ENCODE measurements around the gene GEMIN2.
"Not testable (repeated sequence)": the region's sequence is repeated elsewhere in the genome, so short reads cannot be mapped to it uniquely, and the experiment has no call there.

GEMIN2 gene

GRCh38 chr14:39113685-39114072 is 444 bp upstream of the GEMIN2 start:
- no peak for DNase-seq

GRCh38 chr14:39122330-39123138 is 8.4 kb downstream of the GEMIN2 start:
- DNase-seq, result no peak

GRCh38 chr14:39137835-39138234 is 23.7 kb downstream of the GEMIN2 start:
- DNase-seq, result not testable (repeated sequence)

GRCh38 chr14:39138440-39138839 is 24.3 kb downstream of the GEMIN2 start:
- no peak for DNase-seq

- DNase-seq, result no peak
These were observed 26.0 kb downstream of the GEMIN2 start for GRCh38 chr14:39140170-39140569.

GRCh38 chr14:39141623-39142022 is 27.5 kb downstream of the GEMIN2 start:
- DNase-seq, result not testable (repeated sequence)

- not testable (repeated sequence) for DNase-seq
These were observed 29.1 kb downstream of the GEMIN2 start for GRCh38 chr14:39143226-39143625.

GRCh38 chr14:39145266-39145966 is 31.3 kb downstream of the GEMIN2 start:
- DNase-seq, result no peak

- DNase-seq, result no peak
These were observed 40.6 kb downstream of the GEMIN2 start for GRCh38 chr14:39154594-39155189.

- DNase-seq, result no peak
These were observed 43.4 kb downstream of the GEMIN2 start for GRCh38 chr14:39157491-39157890.

- DNase-seq, result no peak
These were observed 44.2 kb downstream of the GEMIN2 start for GRCh38 chr14:39158222-39158858.

- no peak for DNase-seq
These were observed 46.4 kb downstream of the GEMIN2 start for GRCh38 chr14:39160494-39160893.

- not testable (repeated sequence) for DNase-seq
These were observed 53.7 kb downstream of the GEMIN2 start for GRCh38 chr14:39167797-39168320.

- DNase-seq, result no peak
These were observed 54.5 kb downstream of the GEMIN2 start for GRCh38 chr14:39168591-39168990.

GRCh38 chr14:39169541-39169900 is 55.4 kb downstream of the GEMIN2 start:
- no peak for DNase-seq

GRCh38 chr14:39173198-39173597 is 59.1 kb downstream of the GEMIN2 start:
- no peak for DNase-seq

GRCh38 chr14:39174560-39175444 is 60.7 kb downstream of the GEMIN2 start, which contains the start of gene PNN:
Gene PNN, plus strand, starts transcription at chr14:39175254. Its CDS starts 26 bp downstream, at chr14:39175280.
- DNase-seq, result peak; percentile 93

GRCh38 chr14:39175445-39176262 is 61.5 kb downstream of the GEMIN2 start:
- DNase-seq, result no peak

- no peak for DNase-seq
These were observed 62.4 kb downstream of the GEMIN2 start for GRCh38 chr14:39176263-39177167.

- no peak for DNase-seq
These were observed 63.0 kb downstream of the GEMIN2 start for GRCh38 chr14:39177168-39177545.

All from activated CD4-positive, alpha-beta T cell treated with anti-CD3 and anti-CD28 coated beads, Interleukin-2, amount 50 U/mL, for 1 hour (primary cell).